NCI-H2196 (cell line): ENCODE measurements around the gene RPSA.
"Not testable (repeated sequence)": the region's sequence is repeated elsewhere in the genome, so short reads cannot be mapped to it uniquely, and the experiment has no call there.

Experiments
- DNase-seq: peaks from one replicate; lab custom pipeline; 2025; ENCODE audit not compliant: unreplicated experiment; lab: John Stamatoyannopoulos, UW

The RPSA gene

DNA sequence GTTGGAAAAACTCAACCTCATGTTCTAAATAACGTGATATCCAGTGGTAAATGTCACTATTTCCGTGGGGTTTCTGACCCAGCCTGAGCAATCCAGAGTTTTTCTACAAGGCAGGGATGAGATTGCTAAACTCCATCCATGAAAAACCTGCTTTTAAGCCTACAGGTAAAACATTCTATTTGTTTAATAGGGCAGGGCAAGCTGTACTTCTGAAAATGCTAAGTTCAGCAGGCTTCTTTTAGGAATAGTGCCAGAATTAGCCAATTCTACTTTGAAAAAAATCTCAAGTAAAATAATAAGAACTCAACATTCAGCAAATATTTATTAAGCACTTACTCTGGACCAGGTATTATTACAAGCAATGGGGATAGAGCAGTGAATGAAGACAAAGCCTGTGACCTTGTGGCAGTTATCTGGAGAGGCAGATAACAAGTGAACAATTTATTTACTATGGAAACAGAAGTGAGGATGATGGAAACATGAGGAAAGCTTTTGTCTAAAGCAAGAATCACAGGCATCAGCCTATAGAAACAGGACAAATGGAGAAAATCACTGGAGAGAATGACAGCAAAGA is 13.3 kb downstream of the RPSA start:
- no peak for DNase-seq

DNA sequence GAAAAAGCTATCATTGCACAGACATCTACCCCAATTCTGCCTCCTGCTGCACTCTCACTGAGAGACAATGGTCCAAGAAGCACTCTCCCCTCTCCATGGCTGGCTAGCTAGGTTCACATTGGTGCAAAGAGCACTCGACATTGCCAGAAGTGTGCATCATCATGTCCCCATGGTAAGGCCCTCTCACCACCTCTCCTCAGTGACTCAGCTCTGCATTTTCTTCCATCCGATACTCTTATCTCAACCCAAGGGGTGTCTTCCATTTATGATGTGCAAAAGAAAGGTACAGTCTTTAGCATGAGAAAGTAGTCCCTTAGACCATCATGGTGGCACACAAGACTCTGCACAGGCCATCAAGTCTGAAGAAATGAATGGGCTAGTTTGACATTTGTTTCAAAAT is 14.0 kb downstream of the RPSA start:
- DNase-seq = no peak

DNA sequence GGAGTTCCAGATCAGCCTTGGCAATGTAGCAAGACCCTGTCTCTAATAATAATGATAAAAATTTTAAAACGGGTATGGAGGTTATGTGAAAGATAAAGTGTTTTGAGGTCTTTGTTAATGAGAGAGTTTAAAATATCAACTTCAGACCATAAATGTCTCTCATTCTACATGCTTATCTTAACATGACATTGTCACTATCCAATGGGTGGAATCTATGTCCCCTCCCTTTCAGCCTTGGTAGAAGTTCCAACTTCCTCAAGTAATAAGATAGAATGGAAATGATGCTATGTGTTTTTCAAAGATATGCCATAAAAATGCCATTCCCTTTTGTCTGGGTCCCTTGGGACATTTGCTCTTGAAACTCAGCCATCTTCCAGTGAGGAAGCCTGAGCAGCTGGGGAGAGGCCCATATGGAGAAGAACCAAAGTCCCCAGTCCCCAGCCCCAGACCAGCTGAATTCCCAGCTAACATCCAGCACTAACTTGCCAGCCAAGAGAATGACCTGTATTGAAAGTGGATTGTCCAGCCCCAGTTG is 17.0 kb downstream of the RPSA start:
- DNase-seq = no peak

DNA sequence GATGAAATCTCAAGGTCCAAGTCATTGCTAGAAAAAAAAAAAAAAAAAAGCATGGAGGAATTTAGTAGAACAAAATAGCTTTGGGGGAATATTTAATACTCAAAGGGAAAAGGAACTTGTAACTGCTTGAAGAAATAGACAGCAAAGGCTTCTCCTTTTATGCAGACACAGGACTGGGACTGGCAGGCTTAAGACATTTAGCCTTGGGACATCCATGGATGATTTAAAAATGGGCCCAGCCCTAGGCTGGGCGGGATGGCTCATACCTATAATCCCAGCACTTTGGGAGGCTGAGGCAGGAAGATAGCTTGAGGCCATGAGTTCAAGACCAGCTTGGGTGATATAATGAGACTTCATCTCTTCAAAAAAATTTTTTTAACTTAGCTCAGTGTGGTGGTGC is 19.8 kb downstream of the RPSA start:
- no peak for DNase-seq

GRCh38 chr3:39427506-39427905 is 21.0 kb downstream of the RPSA start:
- no peak for DNase-seq

DNA sequence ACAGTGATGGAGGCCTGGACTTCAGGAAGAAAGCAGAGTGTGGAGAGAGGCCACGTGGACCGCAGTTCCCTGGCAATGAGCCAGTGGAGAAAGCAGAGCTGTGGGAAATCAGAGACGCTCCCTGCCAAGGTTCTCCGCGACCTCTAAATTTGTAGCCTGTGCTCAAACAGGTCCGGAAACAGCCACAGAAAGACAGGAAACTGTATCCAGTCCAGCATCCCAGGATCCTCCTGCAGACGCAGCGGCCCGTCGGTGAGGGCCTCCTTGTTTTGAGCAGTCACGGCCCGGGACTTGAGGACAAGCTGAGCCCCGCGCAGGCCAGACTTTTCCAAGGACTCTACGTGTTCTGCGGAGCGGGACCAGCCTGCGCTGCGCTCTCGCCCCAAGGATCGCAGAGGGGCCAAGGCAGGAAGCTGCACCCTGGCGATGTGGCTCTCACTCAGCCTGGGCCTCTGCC is 22.3 kb downstream of the RPSA start:
- DNase-seq = no peak

DNA sequence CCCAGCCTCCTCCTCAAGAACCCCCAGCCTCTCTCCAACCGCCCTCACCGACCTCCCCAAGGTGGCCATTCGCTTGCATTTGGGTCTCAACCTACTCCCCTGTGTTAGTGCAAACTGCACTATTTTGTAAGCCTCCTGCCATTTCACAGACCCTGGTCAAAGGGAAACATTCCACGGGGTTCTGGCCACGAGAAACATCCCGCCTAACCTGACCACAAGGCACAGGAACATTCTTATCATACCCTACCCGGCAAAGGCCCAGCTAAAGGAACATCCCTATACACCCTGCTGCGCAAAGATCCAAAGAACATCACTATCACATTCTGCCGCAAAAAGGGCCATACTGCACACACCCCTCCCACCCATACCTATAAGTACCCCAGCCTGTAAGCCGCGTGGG is 22.9 kb downstream of the RPSA start:
- DNase-seq = no peak

GRCh38 chr3:39432342-39432741 is 25.8 kb downstream of the RPSA start:
- DNase-seq = no peak

DNA sequence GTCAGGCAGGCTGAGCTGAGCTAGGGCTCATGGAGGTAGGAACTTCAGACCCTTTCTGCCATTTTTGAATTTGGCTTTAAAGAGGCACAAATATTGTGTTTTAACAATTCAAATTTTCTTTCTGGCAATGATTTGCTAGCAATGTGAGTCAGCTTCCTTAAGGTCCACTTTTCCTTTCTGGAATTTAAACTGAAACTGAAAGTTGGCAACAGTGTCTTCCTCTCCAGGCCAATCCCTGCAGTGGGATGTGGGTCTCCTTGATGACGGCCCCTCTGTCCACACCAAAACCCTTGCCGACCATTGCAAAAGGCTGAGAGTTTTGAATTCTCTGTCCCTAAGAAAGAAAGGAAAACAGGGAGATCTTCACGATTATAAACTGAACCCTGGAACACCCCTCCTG is 27.1 kb downstream of the RPSA start:
- DNase-seq = no peak

DNA sequence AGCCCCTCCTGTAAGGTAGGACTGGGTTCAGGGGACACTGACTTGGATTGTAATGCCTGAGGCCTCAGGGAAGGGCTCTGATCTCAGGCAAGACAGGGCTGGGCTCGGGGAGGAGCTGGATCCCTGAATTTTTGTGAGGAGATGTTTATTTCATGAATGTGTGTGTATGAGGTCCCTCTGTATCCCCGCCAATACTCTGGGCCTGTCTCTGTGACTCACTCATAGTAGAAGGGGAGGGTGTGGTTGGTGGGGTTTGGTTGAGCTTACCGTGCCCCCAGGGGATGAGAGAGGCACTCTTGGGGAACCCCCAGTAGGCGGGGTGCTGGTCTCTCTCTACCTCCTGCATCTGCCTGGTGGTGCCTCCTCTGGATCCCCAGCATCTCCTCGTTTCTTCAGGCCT is 28.1 kb downstream of the RPSA start:
- no peak for DNase-seq

DNA sequence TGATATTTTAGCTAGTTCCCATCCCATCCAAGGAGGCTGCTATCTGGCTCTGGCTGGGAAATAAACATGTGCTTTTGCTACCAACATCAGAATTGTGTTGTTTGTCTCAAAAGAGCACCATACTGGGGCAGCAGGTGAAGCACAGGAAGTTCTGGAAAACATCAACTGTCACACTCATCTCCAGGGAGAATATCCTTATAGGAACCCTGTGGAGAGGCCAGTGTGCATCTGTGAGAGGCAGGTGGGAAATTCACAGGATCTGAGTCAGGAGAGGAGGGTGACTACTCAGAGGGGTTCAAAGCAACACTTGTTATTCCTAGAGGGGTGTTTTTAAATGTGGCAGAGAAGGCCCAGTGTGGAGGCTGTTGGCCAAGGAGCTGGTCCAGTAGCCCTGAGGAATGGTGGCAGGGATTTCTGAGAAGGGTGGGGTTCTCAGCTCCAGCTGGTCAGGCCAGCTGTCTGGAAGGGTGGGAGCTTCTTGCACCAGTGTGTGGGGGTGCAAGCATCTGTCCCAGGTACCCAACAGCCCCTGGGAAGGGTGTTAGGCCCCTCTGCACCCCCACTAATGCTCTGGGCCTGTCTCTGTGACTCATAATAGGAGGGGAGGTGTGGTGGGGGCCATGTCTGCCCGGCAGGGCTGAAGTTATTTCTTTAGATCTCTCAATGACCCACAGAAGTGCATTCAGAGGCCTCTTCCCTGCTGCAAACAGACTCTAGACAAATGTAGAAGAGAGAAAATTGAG is 28.7 kb downstream of the RPSA start:
- no peak for DNase-seq

- no peak for DNase-seq
Measured at GRCh38 chr3:39438880-39439279, 32.4 kb downstream of the RPSA start.

- DNase-seq = no peak
Measured at GRCh38 chr3:39440316-39440715, 33.8 kb downstream of the RPSA start.

DNA sequence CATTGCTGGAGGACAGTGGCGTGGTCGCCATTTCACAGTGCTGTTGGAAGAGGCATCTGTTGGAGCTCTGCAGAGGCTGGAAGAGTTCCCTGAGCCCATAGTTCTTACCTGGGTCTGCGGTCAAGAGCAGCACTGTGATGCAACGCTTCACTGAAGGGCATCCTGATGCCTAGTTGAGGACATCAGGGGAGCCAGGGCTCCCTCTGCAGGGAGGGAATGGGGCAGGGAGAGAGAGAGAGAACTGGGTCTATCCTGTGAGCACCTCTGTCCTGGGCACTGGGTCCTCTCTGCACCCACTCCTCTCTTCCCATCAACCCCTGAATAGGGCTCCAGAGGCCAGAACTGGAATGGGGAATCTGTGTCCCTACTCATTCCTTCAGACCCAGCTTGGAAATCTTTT is 37.0 kb downstream of the RPSA start:
- DNase-seq = no peak

DNA sequence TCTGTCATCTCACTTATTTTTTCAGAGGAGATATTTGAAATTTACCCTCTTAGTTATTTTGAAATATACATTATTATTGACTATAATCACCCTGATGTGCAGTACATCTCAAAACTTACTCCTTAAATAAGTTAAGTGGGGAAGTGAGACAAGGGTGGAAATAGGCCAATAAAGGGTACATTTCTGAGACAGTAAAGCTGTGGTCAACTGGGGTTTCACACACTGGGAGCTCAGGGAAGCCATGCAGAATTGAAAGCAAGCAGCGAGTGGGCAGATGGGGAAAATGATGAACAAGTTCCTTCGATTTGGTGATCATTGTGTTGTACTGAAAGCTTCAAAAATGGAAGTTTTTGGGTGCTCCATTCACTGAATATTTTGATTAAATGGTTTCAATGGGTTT is 39.4 kb downstream of the RPSA start:
- DNase-seq = no peak

GRCh38 chr3:39446444-39446843 is 39.9 kb downstream of the RPSA start:
- DNase-seq = no peak

- DNase-seq = peak; percentile 72
Measured at GRCh38 chr3:39447637-39448483, 41.3 kb downstream of the RPSA start.

- no peak for DNase-seq
Measured at GRCh38 chr3:39448506-39449233, 42.1 kb downstream of the RPSA start.

DNA sequence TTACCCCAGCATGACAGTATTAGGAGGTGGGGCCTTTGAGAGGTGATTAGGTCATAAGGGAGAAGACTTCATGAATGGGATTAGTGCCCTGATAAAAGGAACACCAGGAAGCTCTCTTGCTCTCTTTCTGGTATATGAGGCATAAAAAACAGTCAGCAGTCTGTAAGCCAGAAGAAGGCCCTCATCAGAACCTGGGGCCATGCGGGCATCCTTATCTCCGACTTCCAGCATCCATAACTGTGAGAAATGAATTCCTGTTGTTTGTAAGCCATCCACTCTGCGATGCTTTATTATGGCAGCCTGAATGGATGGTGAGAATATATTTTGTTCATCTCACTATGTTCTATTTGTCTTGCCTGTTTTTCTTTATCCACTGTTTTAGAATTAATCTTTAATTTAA is 43.3 kb downstream of the RPSA start:
- DNase-seq = no peak

GRCh38 chr3:39453134-39453533 is 46.6 kb downstream of the RPSA start:
- no peak for DNase-seq

- DNase-seq = not testable (repeated sequence)
Measured at GRCh38 chr3:39453872-39454271, 47.4 kb downstream of the RPSA start.
